HEK293 (cell line): ENCODE results near the gene TNRC6A.

Experiments
- CTCF ChIA-PET: fragments of 350-600 bp; formaldehyde crosslinking; extraction: SDS; loops from one replicate; lab custom pipeline; 2021; ENCODE audit warnings: antibody characterized with exemption; lab: Yijun Ruan, JAX
- POLR2A ChIA-PET: fragments of 300-600 bp; formaldehyde crosslinking; extraction: SDS; loops from one replicate; lab custom pipeline; 2020; ENCODE audit warnings: antibody characterized with exemption, inconsistent platforms; lab: Yijun Ruan, JAX
- H3K27ac ChIP-seq: fragments of 200-500 bp; sonication (Bioruptor generic); 2 replicates; pipeline ENCODE4 v1.5.1; 2014; ENCODE audit warnings: low read depth, low read length, control low read depth, inconsistent platforms; ENCODE audit errors: extremely low read depth
- H3K36me3 ChIP-seq, 2 experiments: fragments of 200-500 bp in 1 of 2; sonication (Bioruptor generic) in 1 of 2; 1 replicate in 1 of 2; 2 replicates in 1 of 2; pipeline ENCODE4 v1.5.1; 2014 to 2017; ENCODE audit warnings: inconsistent platforms in 2 of 2, low read length in 2 of 2; ENCODE audit not compliant: control insufficient read depth in 2 of 2, insufficient read depth in 1 of 2
- H3K4me1 ChIP-seq: fragments of 200-500 bp; sonication (Bioruptor generic); 2 replicates; pipeline ENCODE4 v1.5.1; 2014; ENCODE audit warnings: mild to moderate bottlenecking, low read length, inconsistent platforms; ENCODE audit not compliant: control insufficient read depth, insufficient read depth
- H3K4me3 ChIP-seq: 2 replicates; pipeline ENCODE4 v1.5.1; 2011; ENCODE audit warnings: low read depth, mild to moderate bottlenecking, control low read depth, low read length, moderate library complexity
- H3K9me3 ChIP-seq: fragments of 200-500 bp; sonication (Bioruptor generic); 2 replicates; pipeline ENCODE4 v1.5.1; 2014; ENCODE audit warnings: low read depth, low read length, inconsistent platforms; ENCODE audit not compliant: control insufficient read depth, insufficient read depth
- BCL11A ChIP-seq: fragments of 450-650 bp; formaldehyde crosslinking; IDR thresholded peaks from 2 replicates; pipeline ENCODE4 v1.5.1; 2016; ENCODE audit warnings: low read depth, missing biosample characterization, missing genetic modification characterization
- CTCF ChIP-seq: fragments of 450-650 bp; formaldehyde crosslinking; IDR thresholded peaks from 2 replicates; pipeline ENCODE4 v1.5.1; 2016; ENCODE audit warnings: missing biosample characterization, missing genetic modification characterization
- HIC1 ChIP-seq: fragments of 450-650 bp; formaldehyde crosslinking; IDR thresholded peaks from 2 replicates; pipeline ENCODE4 v1.5.1; 2016; ENCODE audit warnings: missing biosample characterization, missing genetic modification characterization
- KLF17 ChIP-seq: fragments of 450-650 bp; formaldehyde crosslinking; IDR thresholded peaks from 2 replicates; pipeline ENCODE4 v1.5.1; 2016; ENCODE audit warnings: missing biosample characterization, missing genetic modification characterization
- PBX3 ChIP-seq: sonication (generic); formaldehyde crosslinking; IDR thresholded peaks from 2 replicates; pipeline ENCODE4 v1.8.1; 2022; ENCODE audit warnings: mild to moderate bottlenecking, moderate library complexity, missing genetic modification reagents
- PRDM10 ChIP-seq: fragments of 450-650 bp; formaldehyde crosslinking; IDR thresholded peaks from 2 replicates; pipeline ENCODE4 v1.5.1; 2016; ENCODE audit warnings: missing biosample characterization, missing genetic modification characterization
- PRDM4 ChIP-seq: fragments of 450-650 bp; formaldehyde crosslinking; IDR thresholded peaks from 2 replicates; pipeline ENCODE4 v1.5.1; 2017; ENCODE audit warnings: missing biosample characterization, missing genetic modification characterization
- SCRT1 ChIP-seq: fragments of 450-650 bp; formaldehyde crosslinking; IDR thresholded peaks from 2 replicates; pipeline ENCODE4 v1.5.1; 2016; ENCODE audit warnings: missing biosample characterization, missing genetic modification characterization, borderline replicate concordance
- SCRT2 ChIP-seq: fragments of 450-650 bp; formaldehyde crosslinking; IDR thresholded peaks from 2 replicates; pipeline ENCODE4 v1.5.1; 2016; ENCODE audit warnings: missing biosample characterization, missing genetic modification characterization
- YY1 ChIP-seq: fragments of 450-650 bp; formaldehyde crosslinking; IDR thresholded peaks from 2 replicates; pipeline ENCODE4 v1.5.1; 2018; ENCODE audit warnings: missing biosample characterization, missing genetic modification characterization
- ZBTB17 ChIP-seq: fragments of 450-650 bp; formaldehyde crosslinking; IDR thresholded peaks from 2 replicates; pipeline ENCODE4 v1.5.1; 2016; ENCODE audit warnings: missing biosample characterization, missing genetic modification characterization
- ZFP69B ChIP-seq: fragments of 450-650 bp; formaldehyde crosslinking; IDR thresholded peaks from 2 replicates; pipeline ENCODE4 v1.5.1; 2016; ENCODE audit warnings: missing biosample characterization, missing genetic modification characterization
- ZNF19 ChIP-seq: fragments of 450-650 bp; formaldehyde crosslinking; IDR thresholded peaks from 2 replicates; pipeline ENCODE4; 2016; ENCODE audit warnings: missing biosample characterization, missing genetic modification characterization, low read depth
- ZNF2 ChIP-seq: fragments of 450-650 bp; formaldehyde crosslinking; IDR thresholded peaks from 2 replicates; pipeline ENCODE4 v1.5.1; 2016; ENCODE audit warnings: missing biosample characterization, missing genetic modification characterization
- ZNF221 ChIP-seq: fragments of 450-650 bp; formaldehyde crosslinking; IDR thresholded peaks from 2 replicates; pipeline ENCODE4 v1.5.1; 2017; ENCODE audit warnings: missing biosample characterization, missing genetic modification characterization, borderline replicate concordance
- ZNF302 ChIP-seq: fragments of 450-650 bp; formaldehyde crosslinking; IDR thresholded peaks from 2 replicates; pipeline ENCODE4 v1.5.1; 2016; ENCODE audit warnings: missing biosample characterization, missing genetic modification characterization, low read depth
- ZNF324 ChIP-seq: fragments of 450-650 bp; formaldehyde crosslinking; IDR thresholded peaks from 2 replicates; pipeline ENCODE4 v1.5.1; 2016; ENCODE audit warnings: missing biosample characterization, missing genetic modification characterization
- ZNF548 ChIP-seq: fragments of 450-650 bp; formaldehyde crosslinking; IDR thresholded peaks from 2 replicates; pipeline ENCODE4 v1.5.1; 2016; ENCODE audit warnings: missing biosample characterization, missing genetic modification characterization
- ZNF558 ChIP-seq: fragments of 450-650 bp; formaldehyde crosslinking; IDR thresholded peaks from 2 replicates; pipeline ENCODE4 v1.5.1; 2016; ENCODE audit warnings: missing biosample characterization, missing genetic modification characterization
- ZNF623 ChIP-seq: fragments of 450-650 bp; formaldehyde crosslinking; IDR thresholded peaks from 2 replicates; pipeline ENCODE4 v1.5.1; 2016; ENCODE audit warnings: missing biosample characterization, missing genetic modification characterization
- ZNF654 ChIP-seq: fragments of 450-650 bp; formaldehyde crosslinking; IDR thresholded peaks from 2 replicates; pipeline ENCODE4 v1.5.1; 2016; ENCODE audit warnings: low read depth, missing biosample characterization, missing genetic modification characterization
- ZNF660 ChIP-seq: fragments of 450-650 bp; IDR thresholded peaks from 2 replicates; pipeline ENCODE4 v1.5.1; 2018; ENCODE audit warnings: missing biosample characterization, mild to moderate bottlenecking, missing genetic modification characterization
- ZNF747 ChIP-seq: fragments of 450-650 bp; formaldehyde crosslinking; IDR thresholded peaks from 2 replicates; pipeline ENCODE4 v1.5.1; 2016; ENCODE audit warnings: missing biosample characterization, missing genetic modification characterization
- ZNF777 ChIP-seq: fragments of 450-650 bp; formaldehyde crosslinking; IDR thresholded peaks from 2 replicates; pipeline ENCODE4 v1.5.1; 2017; ENCODE audit warnings: missing biosample characterization, missing genetic modification characterization, borderline replicate concordance
- ZXDB ChIP-seq: fragments of 450-650 bp; formaldehyde crosslinking; IDR thresholded peaks from 2 replicates; pipeline ENCODE4 v1.5.1; 2016; ENCODE audit warnings: missing biosample characterization, missing genetic modification characterization

Gene TNRC6A

GRCh38 chr16:24689128-24689527 lies 40.3 kb upstream of the TNRC6A start:
- Histone ChIP-seq H3K36me3 (no peaks in the 10 kb centered on the region), H3K9me3 (no peaks in the 10 kb centered on the region), H3K27ac (no peak overlapping the region), H3K4me1 (peaks cover 7% of the 10 kb centered on the region; the same call in 1 of the 2 replicates), H3K4me3 (no peak overlapping the region)
- CTCF ChIA-PET: interaction anchor here (0.6 to 1.5 kb wide), 9 partner anchors 12 to 165 kb away, joined by 3 to 6 read pairs (median 3); no protein-coding TSS in a partner anchor
- POLR2A ChIA-PET: no interaction called here
- no peak for TF ChIP-seq PRDM10
- no peak for TF ChIP-seq ZNF548
- peak; percentile 75 for TF ChIP-seq ZNF2 (tag by site-specific recombination)
- no peak for TF ChIP-seq PBX3 (CRISPR knock-in tag)
- TF ChIP-seq ZFP69B (tag by site-specific recombination): no peak
- no peak for TF ChIP-seq KLF17
- peak; percentile 60 for TF ChIP-seq SCRT2 (tag by site-specific recombination)
- no peak for TF ChIP-seq ZNF19 (tag by site-specific recombination)
- TF ChIP-seq ZNF747 (tag by site-specific recombination): no peak
- peak; percentile 59 for TF ChIP-seq CTCF (tag by site-specific recombination)
- TF ChIP-seq ZNF654 (tag by site-specific recombination): peak; percentile 24

GRCh38 chr16:24692854-24693253 lies 36.6 kb upstream of the TNRC6A start:
- Histone ChIP-seq H3K4me3 (no peak overlapping the region), H3K36me3 (no peaks in the 10 kb centered on the region), H3K4me1 (no peaks in the 10 kb centered on the region), H3K27ac (no peak overlapping the region), H3K9me3 (no peaks in the 10 kb centered on the region)
- ChIA-PET POLR2A (no interaction called here), CTCF (no interaction called here)
- TF ChIP-seq ZNF221 (tag by site-specific recombination) (no peak), ZNF777 (tag by site-specific recombination) (no peak), BCL11A (tag by site-specific recombination) (no peak), ZXDB (tag by site-specific recombination) (no peak), YY1 (tag by site-specific recombination) (no peak), PRDM4 (no peak), ZNF302 (tag by site-specific recombination) (no peak), HIC1 (tag by site-specific recombination) (no peak), ZNF324 (tag by site-specific recombination) (no peak), ZNF558 (no peak), ZBTB17 (tag by site-specific recombination) (no peak), ZNF660 (tag by site-specific recombination) (no peak), SCRT1 (tag by site-specific recombination) (no peak), ZNF623 (tag by site-specific recombination) (no peak)
